NCI-H510A (cell line): ENCODE results near the gene TACC2.
A peak's percentile ranks its signal among the peaks of the same experiment; 100 is the strongest.

ENCODE experiments used
- DNase-seq: peaks from one replicate; lab custom pipeline; 2025; lab: John Stamatoyannopoulos, UW

TACC2 gene

GRCh38 chr10:122221958-122222357 lies 233.0 kb downstream of the TACC2 start:
- no peak for DNase-seq

DNA sequence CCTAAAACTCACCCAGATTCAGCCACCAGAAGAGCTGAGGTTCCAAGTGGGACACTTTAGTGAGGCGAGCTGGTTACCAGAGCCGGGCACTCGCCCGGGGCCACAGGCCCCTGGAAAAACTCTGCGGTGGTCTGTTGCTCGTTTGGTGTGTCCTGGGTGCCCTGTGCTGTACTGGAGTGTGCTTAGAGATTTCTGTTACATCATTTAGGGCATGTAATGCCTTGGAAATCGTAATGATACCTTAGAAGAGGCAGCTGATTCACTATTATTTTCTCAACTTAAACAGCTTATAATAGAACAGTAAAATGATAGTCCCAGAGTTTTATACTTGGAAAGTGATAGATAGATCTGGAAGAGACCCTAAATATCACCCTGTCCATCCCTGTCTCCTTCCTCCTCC lies 233.7 kb downstream of the TACC2 start:
- DNase-seq = no peak

GRCh38 chr10:122224159-122224558 lies 235.2 kb downstream of the TACC2 start:
- DNase-seq = no peak

- no peak for DNase-seq
Observed at GRCh38 chr10:122225330-122225729, 236.4 kb downstream of the TACC2 start.

DNA sequence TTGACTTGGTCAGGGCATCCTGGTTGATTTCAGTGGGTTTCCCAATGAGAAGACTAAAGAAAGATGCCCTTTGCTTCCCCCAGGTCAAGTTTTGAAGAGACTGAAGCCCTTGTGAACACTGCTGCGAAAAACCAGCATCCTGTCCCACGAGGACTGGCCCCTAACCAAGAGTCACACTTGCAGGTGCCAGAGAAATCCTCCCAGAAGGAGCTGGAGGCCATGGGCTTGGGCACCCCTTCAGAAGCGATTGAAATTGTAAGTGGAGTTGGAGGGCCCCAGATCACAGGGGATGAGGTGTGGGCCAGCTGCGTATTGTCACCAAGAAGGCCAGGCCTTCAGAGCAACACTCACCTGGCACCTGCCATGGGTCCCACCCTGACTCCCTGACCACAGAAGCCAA lies 238.8 kb downstream of the TACC2 start:
- no peak for DNase-seq

DNA sequence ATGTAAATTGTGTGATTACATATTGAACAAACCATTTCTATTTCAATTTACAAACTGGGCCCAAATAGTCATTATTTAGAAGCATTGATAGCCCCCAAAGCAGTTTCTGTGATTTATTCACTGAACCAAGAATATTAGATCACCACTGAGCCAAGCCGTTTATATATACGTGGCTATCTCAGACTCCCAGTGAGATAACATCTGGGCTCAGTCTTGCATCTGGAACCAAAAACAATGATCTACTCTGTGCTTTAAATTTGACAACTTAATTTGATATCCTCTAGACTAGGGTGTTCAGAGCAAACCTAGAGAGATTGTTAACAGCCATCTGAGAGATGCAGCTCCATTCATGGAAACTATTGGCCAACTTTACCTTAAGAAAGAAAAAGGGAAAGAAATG lies 240.7 kb downstream of the TACC2 start:
- DNase-seq = no peak

DNA sequence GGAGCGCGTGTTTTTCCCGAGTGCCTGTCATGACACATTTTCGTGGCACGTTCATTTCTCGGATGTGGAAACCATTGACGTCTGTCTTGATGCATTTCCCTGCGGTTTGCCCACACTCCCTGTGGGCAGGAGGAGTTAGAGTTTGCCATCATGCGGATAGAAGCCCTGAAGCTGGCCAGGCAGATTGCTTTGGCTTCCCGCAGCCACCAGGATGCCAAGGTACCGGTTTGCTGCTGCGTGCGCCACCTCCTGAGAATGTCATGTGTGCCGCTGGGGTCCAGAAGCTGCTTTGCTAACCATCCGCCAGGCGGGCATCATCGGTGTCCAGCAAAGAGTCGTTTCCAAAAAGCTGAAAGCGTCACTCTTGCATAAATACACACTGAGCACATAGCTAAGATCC lies 241.3 kb downstream of the TACC2 start:
- DNase-seq = no peak

- no peak for DNase-seq
Observed at GRCh38 chr10:122232769-122233168, 243.8 kb downstream of the TACC2 start.

DNA sequence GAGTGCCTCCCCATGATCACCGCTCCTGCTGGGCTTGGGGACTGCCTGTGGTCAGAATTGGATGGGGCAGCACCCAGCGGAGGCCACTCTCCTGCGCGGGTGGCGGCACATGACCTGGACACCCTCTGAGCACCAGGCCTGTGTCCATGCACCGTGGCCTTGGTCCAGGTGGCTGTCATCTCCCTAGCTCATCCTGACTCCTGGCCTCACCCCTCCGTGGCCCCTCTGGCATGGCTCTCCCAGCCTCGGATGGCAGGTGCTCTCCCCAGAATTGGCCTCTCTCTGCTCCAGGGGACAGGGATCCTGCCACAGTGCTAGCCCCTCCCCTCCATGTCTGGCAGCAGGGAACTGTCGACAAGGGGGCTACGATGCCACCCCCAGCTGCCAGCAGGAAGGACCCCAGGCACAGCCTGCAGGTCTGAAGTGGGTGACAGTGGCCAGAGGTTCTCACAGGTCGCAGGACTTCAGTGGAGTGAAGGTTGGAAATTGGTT lies 244.9 kb downstream of the TACC2 start:
- no peak for DNase-seq

- DNase-seq = peak; percentile 22
Observed at GRCh38 chr10:122234416-122234815, 245.5 kb downstream of the TACC2 start.

DNA sequence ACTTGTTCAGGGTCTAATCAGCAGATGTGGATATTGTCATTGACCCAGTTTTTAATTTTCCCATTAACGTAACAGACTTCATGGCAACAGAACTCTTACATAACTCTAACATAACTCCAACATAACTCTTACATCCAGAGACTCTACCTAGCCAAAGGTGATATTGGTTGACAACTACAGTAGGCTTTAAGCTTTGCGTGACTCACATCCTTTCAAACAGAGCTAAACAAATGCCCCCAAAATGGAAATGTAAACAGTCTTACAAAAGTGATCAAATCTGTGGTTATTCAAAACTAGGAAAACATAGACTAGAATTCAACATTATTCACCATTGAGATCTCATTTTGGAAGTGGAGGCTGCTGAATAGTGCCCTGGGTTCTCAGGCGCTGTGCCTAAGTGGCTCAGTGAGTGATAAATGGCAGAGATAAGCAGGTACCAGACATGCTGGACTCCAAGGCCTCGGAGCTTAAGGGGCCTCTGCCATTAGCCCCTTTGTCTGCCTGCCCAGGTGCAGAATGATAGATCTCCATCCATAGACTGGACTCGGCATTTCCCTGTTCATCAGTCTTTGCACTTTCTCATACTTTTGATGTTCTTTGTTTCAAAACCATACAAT lies 247.8 kb downstream of the TACC2 start:
- no peak for DNase-seq

- no peak for DNase-seq
Observed at GRCh38 chr10:122237331-122237990, 248.5 kb downstream of the TACC2 start.

DNA sequence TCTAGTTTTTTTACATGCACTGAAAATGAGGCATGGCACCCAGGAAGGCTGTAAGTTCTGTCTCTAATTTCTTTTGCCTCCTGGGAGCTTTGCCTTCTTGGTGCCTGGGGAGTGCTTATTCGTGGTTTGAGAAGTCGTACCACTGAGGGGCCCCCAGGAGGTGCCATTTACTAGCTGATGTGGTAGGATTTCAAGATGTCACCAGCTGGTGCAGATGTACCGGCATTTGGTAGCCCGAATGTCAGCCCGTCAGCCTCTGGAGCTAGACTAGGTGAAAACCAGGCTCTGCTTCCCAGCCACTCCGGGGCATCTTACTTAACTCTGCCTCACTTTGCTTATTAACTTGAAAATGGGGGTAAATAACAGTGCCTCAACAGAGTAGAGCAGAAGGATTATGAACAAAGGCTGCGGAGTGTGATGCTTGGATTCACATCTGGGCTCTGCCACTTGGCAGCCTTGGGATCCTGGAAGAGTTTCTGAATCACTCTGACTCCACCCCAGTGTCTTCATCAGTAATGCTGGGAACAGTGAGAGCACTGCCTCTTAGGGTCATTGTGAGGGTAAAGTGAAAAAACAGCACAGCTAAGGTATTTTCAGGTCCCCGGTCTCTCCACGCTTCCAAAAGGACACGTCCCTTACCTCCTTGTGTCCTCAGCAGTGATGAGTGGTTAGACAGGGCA lies 250.8 kb downstream of the TACC2 start:
- no peak for DNase-seq

DNA sequence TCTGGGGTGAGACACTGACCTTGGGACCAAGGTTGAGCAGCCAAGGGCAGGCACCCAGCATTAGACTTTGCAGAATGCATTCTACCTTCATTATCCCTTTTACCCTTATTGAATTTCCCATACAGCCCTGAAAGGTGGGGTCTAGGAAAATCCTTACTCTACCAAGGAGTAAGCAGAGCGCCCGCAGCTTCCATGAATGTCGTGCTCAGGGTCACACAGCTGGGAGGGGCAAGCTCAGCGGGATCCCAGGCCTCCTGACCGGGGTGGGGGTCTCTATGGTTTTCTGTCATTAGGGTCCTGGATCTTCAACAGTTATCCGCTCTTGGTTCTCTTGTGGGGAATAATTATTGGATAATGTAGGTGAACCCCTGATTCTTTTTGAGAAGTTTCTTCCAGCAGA lies 251.4 kb downstream of the TACC2 start:
- no peak for DNase-seq

GRCh38 chr10:122241836-122242235 lies 252.9 kb downstream of the TACC2 start:
- no peak for DNase-seq

DNA sequence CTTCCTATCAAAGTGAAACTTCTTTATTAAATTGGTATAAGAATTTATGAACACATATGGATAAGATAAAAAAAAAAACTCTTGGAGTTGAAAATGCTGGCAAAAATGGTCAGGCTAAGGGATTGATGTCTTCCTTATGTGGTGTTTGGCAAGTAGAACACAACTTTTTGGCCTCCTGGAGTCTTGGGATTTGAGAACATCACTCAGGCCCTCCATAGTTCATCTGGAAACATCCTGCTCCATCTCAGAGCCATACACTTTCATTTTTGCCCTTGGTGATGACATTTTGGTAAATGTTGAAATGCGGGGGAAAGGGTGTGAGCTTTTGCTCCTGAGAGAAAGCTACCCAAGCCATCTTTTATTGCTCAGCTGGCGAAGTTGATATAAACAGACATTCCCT lies 254.6 kb downstream of the TACC2 start:
- DNase-seq = no peak

DNA sequence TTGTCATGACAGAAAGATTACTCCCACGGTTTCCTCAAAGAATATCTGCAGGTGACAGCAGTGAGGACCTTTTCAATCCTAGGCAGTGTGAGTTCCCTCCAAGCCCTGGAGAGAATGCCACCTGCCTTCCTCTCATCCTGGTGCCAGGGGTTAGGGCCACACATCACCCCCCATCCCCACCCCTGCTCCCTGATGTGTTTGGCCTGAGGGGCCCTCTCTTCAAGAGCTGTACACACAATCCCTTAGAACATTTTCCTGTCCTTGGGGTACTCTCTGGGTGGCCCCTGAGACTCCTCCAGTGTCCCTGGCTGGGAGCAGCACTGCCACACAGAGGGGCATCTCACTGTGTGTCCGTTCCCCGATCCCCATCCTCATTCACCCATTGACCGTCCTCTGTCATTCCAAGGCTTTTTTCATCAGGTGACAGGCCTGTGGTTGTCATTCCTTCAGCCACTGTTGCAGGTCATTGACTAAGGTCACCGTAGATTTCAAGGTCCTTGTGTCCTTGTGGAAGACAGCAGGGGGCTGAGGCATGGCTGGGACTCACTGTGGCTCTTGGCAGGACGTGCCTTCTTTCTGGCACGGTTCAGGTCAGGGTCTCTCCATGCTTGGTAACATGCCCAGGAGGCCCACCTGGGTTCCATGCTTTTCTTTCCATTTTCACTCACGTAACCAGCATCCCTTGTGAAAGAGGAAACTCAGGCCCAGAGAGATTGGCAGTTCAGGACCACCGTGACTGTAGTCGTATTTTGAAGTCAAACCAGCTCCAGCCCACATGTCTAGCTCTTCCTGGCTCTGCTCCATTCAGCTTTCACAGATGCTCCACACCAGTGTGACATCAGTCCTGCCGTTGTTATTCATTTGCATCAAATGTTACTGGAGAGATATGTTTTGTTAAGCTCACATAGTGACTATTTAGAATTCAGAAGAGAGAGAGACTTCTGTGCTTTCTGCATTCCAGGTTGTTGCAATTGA lies 255.3 kb downstream of the TACC2 start:
- no peak for DNase-seq

DNA sequence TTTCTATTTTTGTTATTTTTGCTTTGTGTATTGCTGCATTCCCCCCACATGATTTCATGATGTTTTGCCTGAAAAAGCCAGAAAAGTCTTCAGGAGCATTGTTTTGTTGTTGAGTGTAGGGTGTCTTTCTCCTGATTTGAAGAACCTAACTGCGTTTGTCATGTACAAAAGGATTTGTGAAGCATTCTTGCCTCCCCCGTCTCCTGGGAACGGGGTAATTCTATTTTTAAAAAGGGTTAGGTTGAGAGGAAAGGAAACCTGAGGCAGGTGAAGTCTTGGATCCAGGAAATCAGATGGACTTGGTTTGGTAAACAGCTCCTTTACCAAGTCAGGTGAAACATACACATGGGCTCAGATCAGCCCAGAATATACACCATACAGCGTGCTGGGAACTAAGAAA lies 256.2 kb downstream of the TACC2 start:
- DNase-seq = no peak

DNA sequence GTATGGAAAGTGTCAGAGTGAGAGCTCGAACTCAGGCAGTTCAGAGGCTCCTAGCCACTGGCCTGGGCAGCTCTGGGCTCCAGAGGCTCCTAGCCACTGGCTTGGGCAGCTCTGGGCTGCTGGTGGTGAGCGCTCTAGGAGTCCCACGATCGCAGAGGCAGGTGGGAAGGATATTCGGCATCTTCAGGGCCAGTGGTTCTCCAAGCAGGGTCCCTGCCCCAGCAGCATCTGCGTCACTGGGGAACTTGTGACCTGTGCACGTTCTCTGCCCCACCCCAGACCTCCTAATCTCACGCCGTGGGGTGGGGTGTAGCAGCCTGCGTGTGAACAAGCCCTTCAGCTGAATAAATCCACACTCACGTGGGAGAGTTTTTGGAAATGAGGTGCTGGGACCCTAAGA lies 256.9 kb downstream of the TACC2 start:
- no peak for DNase-seq

DNA sequence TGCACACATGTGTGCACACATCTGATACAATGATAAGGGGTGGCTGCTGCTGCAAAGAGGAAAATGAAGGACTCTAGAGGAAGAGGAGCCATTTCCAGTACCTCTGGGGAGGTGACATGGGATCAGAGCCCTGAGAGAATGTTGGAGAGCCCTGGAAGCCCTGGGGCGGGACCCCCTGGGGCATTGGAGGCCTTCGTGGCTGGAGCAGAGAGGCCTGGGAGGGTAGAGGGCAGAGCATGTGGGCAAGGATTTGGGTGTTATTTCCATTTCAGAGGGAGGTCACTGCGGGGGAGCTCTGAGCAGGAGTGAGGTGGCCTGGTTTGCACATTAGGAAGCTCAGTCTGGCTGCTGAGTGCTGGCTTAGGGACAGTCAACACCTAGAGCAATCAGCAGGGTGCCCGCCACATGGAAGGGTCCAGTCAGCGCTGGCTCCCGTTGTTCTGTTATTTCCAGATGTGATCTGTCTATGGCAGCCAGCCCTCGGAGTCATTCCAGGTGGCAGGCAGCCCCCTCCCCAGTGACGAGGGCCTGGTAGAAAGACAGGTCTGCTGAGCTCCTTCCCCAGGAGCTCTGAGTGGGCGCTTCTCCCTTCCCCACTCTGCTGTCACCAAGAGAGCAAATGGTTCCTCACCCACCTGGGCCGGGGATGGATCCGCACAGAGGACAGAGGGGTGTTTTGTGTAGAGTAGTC lies 258.0 kb downstream of the TACC2 start:
- DNase-seq = no peak
